ENCODE measurements around the gene ATG16L2.

DNA sequence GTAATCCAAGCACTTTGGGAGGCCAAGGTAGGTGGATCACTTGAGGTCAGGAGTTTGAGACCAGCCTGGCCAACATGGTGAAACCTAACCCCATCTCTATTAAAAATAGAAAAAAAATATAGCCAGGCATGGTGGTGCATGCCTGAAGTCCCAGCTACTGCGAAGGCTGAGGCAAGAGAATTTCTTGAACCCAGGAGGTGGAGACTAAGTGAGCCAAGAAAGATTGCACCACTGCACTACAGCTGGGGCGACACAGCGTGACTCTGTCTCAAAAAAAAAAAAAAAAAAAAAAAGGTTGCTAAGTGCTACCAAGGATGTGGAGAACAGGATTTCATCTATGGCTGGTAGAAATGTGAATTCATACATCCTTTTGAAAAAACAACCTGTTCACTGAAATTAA is 36.6 kb downstream of the ATG16L2 start:
- TF ChIP-seq CTCF (IDR thresholded peaks at IDR 0.05; ENCODE audit: extremely low read depth in 1 of 2, insufficient read depth in 1 of 2, low read depth in 1 of 2, low read length in 2 of 2) (no peak), POLR2AphosphoS5 (IDR thresholded peaks at IDR 0.05; ENCODE audit: insufficient read depth, low read depth, low read length) (no peak), EZH2 (IDR thresholded peaks at IDR 0.05; ENCODE audit: borderline replicate concordance, low read depth, low read length, severe bottlenecking) (no peak), POLR2A (IDR thresholded peaks at IDR 0.05; ENCODE audit: low read depth, low read length) (no peak)
- TF ChIP-seq, protein P1, sequence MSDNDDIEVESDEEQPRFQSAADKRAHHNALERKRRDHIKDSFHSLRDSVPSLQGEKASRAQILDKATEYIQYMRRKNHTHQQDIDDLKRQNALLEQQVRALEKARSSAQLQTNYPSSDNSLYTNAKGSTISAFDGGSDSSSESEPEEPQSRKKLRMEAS (IDR thresholded peaks at IDR 0.05; ENCODE audit: insufficient read depth, insufficient read length): no peak

Data from endothelial cell of umbilical vein (primary cell).